AG10803 (cell line): ENCODE data around the gene MPPED2.

Experiments used
- DNase-seq: peaks from one replicate; pipeline ENCODE4 v3.0.0; 2010; ENCODE audit warnings: low read depth
- H3K4me3 ChIP-seq: 2 replicates; pipeline ENCODE4 v1.5.1; 2011; ENCODE audit warnings: mild to moderate bottlenecking, low read length, control low read depth
- TF ChIP-seq, protein P1 (sequence below): conservative IDR thresholded peaks from 2 replicates; pipeline ENCODE4 v1.5.1; 2011; ENCODE audit warnings: mild to moderate bottlenecking, low read length, control low read depth, inconsistent platforms

Gene MPPED2

DNA sequence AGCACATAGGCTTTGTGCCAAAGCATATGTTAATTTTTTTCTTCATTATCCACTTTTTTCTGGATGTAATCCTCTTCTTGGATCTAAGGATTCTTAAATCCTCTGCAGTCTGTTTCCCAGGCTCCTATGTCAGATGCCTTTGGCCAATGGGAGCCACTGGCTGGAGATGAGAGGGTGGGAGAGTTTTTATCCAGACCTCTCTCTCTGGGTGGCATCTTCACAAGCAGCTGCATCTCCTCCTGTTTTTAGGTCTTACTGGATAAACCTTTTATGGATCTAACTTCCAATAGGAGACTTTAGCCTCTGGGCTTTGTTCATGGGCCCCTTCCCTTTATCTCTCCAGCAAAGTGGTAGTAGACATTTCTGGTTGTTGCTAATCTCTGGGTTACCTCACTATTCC lies 22.4 kb upstream of the MPPED2 start:
- DNase-seq, result no peak

DNA sequence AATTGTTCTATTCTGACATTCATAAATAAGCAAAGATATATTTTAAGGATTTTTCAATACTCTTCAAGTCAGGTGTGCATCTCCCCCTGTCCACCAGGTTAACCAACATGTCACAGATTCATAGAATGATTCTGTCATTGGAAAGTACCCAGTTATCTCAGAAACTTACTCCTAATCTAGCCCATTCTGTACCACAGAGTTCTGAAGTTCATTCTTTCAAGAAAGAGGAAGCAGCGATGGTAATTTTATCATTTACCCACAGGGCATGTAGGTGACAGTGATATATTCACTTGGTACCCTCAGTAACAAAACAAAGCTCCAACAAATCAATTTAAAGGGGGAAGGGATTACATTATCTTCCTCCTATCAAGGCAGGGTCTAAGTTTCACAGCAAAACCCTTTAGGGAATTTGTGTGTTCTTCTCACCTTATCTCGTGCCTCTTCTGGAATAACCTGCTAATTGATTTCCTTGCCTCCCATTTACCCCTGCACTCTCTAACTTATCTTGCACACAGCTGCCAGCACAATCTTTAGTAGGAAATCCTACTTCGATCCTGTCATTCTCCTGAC lies 19.0 kb upstream of the MPPED2 start:
- TF ChIP-seq, protein P1, sequence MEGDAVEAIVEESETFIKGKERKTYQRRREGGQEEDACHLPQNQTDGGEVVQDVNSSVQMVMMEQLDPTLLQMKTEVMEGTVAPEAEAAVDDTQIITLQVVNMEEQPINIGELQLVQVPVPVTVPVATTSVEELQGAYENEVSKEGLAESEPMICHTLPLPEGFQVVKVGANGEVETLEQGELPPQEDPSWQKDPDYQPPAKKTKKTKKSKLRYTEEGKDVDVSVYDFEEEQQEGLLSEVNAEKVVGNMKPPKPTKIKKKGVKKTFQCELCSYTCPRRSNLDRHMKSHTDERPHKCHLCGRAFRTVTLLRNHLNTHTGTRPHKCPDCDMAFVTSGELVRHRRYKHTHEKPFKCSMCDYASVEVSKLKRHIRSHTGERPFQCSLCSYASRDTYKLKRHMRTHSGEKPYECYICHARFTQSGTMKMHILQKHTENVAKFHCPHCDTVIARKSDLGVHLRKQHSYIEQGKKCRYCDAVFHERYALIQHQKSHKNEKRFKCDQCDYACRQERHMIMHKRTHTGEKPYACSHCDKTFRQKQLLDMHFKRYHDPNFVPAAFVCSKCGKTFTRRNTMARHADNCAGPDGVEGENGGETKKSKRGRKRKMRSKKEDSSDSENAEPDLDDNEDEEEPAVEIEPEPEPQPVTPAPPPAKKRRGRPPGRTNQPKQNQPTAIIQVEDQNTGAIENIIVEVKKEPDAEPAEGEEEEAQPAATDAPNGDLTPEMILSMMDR, result no peak
- H3K4me3 ChIP-seq, result no peak overlapping the region
- no peak for DNase-seq

More for the DNA sequence above, 22.4 kb upstream of the MPPED2 start:
- H3K4me3 ChIP-seq, result no peak overlapping the region
- TF ChIP-seq, protein P1, result no peak

DNA sequence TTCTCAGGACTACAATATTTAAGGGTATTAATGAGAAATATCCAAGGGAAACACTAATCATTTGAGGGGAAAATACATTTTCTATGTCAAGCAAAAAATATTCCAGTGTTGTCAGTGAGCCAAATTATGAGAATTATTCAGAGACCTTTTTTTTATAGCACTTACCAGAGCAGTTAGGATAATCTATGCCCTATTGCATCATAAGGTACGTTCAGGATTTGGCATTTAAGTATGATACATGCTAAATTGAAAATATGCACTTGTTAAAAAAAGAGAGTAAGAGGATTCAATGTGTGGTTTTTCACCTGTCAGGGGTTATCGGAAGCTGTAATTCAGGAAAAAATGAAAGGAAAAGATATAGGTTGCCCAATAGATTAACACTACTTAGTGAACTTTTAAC lies 17.2 kb upstream of the MPPED2 start:
- DNase-seq, result no peak
- no peak overlapping the region for H3K4me3 ChIP-seq
- TF ChIP-seq, protein P1, result no peak

DNA sequence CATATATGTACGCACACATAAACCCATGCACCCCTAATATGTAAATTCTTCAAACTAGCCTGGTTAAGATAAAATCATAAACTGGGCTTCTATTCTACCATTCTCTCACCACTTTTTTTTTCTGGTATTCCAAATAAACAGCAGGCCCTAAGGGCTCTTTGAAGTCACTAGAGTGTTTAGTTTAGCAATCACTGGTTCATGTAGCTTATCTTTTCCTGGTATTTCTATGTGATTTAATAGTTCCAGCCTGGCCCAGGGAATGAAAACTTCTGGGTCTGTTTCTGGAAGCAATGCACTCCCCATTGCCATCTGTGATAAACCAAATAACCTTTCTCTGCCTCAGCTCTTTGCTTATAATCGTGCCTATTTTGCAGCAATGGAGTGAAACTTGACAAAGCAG lies 10.7 kb upstream of the MPPED2 start:
- TF ChIP-seq, protein P1, result no peak
- H3K4me3 ChIP-seq, result no peak overlapping the region
- no peak for DNase-seq

DNA sequence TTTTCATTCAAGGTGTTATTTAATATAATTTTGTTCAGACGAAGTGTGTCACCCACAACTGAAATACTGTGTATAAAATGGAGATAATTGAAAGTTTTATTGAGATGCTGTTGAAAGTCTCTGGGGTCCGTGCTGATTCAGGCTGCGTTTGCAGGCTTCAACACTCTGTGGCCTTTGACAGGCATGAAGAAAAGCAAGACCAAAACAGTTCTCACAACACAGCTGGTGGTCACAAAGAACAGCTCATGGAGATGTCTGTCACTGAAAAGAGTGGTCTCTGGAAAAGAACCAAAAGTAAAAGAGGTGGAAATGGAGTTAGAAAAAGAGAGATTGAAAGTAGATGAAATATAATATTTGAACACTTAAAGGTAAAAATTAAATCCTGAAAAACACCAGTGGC lies 9.8 kb upstream of the MPPED2 start:
- TF ChIP-seq, protein P1, result no peak
- DNase-seq, result no peak
- H3K4me3 ChIP-seq, result no peak overlapping the region

DNA sequence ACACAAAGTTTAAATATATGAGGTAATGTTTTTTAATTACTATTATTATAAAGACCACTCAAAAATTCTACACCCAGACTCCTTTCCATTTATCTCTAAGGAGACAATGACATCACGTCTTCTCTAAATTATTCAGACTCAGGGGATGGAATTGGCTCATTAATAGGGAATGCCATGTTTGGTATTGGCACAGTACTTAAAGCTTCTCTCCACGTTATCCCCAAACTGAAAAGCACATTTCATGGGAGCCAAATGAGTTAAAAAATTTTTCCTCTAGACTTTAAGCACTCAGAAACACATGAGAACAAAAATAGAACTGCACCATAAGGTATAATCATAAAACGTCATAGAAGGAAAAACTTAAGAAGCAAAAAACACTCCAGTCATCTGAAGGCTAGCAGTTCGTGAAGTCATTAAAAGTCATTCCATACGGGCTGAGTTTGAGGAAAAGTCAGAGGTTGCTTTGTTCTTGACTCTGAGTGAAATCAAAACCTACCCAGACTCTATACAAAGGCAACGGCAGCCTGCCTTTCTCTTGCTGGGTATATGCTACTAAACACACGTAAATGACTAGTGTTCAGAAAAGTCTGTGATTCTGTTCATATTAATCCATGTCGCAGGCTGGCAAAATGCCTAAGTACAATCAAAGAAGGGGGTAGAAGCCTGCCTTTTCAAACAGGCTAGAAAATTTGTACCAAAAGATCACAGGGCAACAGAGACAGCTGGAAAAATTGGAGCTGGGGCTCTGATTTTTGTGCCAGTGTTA lies 8.7 kb upstream of the MPPED2 start:
- no peak overlapping the region for H3K4me3 ChIP-seq
- TF ChIP-seq, protein P1, result no peak
- no peak for DNase-seq

DNA sequence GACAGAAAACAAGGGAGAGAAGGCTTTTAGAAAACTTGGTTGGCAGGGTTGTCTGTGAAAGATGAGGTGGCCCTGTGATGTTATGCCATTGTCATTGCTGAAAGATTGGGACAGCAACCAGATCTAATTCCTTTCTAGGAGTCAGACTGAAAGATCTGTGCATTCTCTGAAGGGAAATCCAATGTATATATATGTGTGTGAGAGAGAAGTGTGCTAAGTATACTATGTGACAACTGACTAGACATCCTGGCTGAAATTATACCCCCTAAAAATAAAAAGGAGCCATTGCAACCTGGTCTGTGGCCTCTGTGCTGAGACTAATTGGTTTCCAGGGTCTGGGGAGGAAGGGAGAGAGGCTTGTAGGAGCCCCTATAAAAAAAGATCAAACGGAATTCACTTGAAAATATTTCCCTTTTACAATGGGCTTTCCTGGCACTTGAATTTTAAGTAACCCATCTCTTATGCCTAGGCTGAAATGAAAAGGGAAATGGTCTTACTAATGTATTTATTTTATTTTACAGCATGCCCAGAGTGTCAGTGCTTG lies 1.2 kb upstream of the MPPED2 start:
- no peak overlapping the region for H3K4me3 ChIP-seq
- TF ChIP-seq, protein P1, result no peak
- DNase-seq, result no peak
